ENCODE data around the gene COPS6.

DNA sequence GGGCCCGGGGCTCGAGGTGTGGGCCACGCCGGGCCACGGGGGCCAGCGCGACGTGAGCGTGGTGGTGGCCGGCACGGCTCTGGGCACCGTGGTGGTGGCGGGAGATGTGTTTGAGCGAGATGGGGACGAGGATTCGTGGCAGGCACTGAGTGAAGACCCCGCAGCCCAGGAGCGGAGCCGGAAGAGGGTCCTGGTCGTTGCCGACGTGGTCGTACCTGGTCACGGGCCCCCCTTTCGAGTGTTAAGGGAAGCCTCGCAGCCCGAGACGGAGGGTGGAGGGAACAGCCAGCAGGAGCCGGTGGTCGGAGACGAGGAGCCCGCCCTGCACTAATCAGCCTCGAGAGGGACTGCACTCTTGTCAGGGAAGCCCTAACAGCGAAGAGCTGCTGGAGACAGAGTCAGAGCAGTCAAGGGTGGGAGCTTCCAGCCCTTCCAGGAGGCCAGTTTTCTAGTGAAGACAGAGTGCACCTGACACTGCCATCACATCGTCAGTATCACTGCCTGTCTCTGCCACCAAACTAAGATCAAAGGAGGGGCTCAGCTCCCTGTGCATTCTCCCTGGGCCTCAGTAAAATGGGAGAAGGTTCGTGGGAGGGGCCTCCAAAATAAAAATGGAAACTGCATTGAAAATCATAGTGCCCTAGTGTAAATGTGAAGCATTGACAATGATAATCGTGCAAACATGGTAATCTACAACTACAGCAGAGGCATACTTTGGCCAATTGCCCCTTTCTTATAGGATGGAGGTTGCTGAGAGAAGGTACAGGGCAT lies 39.3 kb downstream of the COPS6 start:
- TF ChIP-seq SP1 (IDR thresholded peaks at IDR 0.05) = no peak
- TF ChIP-seq, protein P1, sequence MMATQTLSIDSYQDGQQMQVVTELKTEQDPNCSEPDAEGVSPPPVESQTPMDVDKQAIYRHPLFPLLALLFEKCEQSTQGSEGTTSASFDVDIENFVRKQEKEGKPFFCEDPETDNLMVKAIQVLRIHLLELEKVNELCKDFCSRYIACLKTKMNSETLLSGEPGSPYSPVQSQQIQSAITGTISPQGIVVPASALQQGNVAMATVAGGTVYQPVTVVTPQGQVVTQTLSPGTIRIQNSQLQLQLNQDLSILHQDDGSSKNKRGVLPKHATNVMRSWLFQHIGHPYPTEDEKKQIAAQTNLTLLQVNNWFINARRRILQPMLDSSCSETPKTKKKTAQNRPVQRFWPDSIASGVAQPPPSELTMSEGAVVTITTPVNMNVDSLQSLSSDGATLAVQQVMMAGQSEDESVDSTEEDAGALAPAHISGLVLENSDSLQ (IDR thresholded peaks at IDR 0.05) = no peak
- no peak for TF ChIP-seq LEF1 (IDR thresholded peaks at IDR 0.05; ENCODE audit: borderline replicate concordance)
- no peak for TF ChIP-seq FOXK2 (IDR thresholded peaks at IDR 0.05)
- TF ChIP-seq TARDBP (IDR thresholded peaks at IDR 0.05) = no peak
- no peak for TF ChIP-seq BHLHE40 (IDR thresholded peaks at IDR 0.05; ENCODE audit: borderline replicate concordance)
- TF ChIP-seq HDGF (IDR thresholded peaks at IDR 0.05; ENCODE audit: borderline replicate concordance) = no peak
- no peak for TF ChIP-seq NFRKB (IDR thresholded peaks at IDR 0.05)
- no peak for TF ChIP-seq ARNT (IDR thresholded peaks at IDR 0.05)

All from HEK293T (cell line).